Thyroid gland (tissue), 4 donors: ENCODE results near the gene OSBPL6.

Source experiments
- CTCF ChIP-seq, 6 experiments: fragments of 200-600 bp in 3 of 6; fragments of 450-650 bp in 3 of 6; sonication (generic) in 3 of 6; IDR thresholded peaks; one replicate each; pipeline ENCODE4 v1.5.1; 2016 to 2019; ENCODE audit warnings: antibody characterized with exemption in 6 of 6, mild to moderate bottlenecking in 2 of 6, inconsistent platforms in 1 of 6, moderate library complexity in 1 of 6
- POLR2A ChIP-seq, 2 donors: fragments of 450-650 bp; IDR thresholded peaks; one replicate each; pipeline ENCODE4 v1.6.1; 2017; ENCODE audit warnings: antibody characterized with exemption in 2 of 2, mild to moderate bottlenecking in 2 of 2, moderate library complexity in 1 of 2

GRCh38 chr2:178257127-178257526, 62.8 kb downstream of the OSBPL6 start:
- TF ChIP-seq CTCF (IDR thresholded peaks at IDR 0.05), result no peak
- TF ChIP-seq POLR2A (IDR thresholded peaks at IDR 0.05), result no peak
